ENCODE measurements around the gene FBXW2. TPM values are rescaled to one million over a fixed set of nuclear protein-coding genes. Genes with fewer than 3 reads are reported as not detected.
"Not testable (repeated sequence)": the region's sequence is repeated elsewhere in the genome, so short reads cannot be mapped to it uniquely, and the experiment has no call there.

The FBXW2 gene
- total RNA-seq (2014; rRNA removed; shearing (Covaris generic)) = 24.1 and 67.1 TPM in 2 replicates
- 45.8 and 51.2 TPM in 2 replicates for polyA plus RNA-seq (2015; cell fraction: cytosol; rRNA removed)
- 50.8 and 51.8 TPM in 2 replicates for polyA plus RNA-seq (2015; cell fraction: nucleus; rRNA removed)

GRCh38 chr9:120792898-120793765, at the start of gene FBXW2:
TSS of gene FBXW2 (minus strand) at chr9:120793416. CDS start at chr9:120788258, 5,158 bp downstream.
- DNase-seq (ENCODE audit: low read depth) = peak; percentile 91

- DNase-seq (ENCODE audit: low read depth) = no peak
These were observed 48.9 kb upstream of the FBXW2 start for GRCh38 chr9:120841930-120842684.

GRCh38 chr9:120839146-120839545, 45.9 kb upstream of the FBXW2 start:
- no peak for DNase-seq (ENCODE audit: low read depth)

- no peak for DNase-seq (ENCODE audit: low read depth)
These were observed 44.7 kb upstream of the FBXW2 start for GRCh38 chr9:120837921-120838320.

GRCh38 chr9:120833325-120833724, 40.1 kb upstream of the FBXW2 start:
- no peak for DNase-seq (ENCODE audit: low read depth)

GRCh38 chr9:120832807-120833206, 39.6 kb upstream of the FBXW2 start:
- DNase-seq (ENCODE audit: low read depth) = no peak

GRCh38 chr9:120830865-120831264, 37.6 kb upstream of the FBXW2 start:
- no peak for DNase-seq (ENCODE audit: low read depth)

- DNase-seq (ENCODE audit: low read depth) = no peak
These were observed 36.9 kb upstream of the FBXW2 start for GRCh38 chr9:120830151-120830550.

GRCh38 chr9:120829650-120830049, 36.4 kb upstream of the FBXW2 start:
- no peak for DNase-seq (ENCODE audit: low read depth)

GRCh38 chr9:120820095-120820494, 26.9 kb upstream of the FBXW2 start:
- no peak for DNase-seq (ENCODE audit: low read depth)

- DNase-seq (ENCODE audit: low read depth) = no peak
These were observed 25.4 kb upstream of the FBXW2 start for GRCh38 chr9:120818595-120818994.

GRCh38 chr9:120815075-120815474, 21.9 kb upstream of the FBXW2 start:
- DNase-seq (ENCODE audit: low read depth) = no peak

- DNase-seq (ENCODE audit: low read depth) = no peak
These were observed 15.7 kb upstream of the FBXW2 start for GRCh38 chr9:120808931-120809330.

GRCh38 chr9:120807607-120808379, 14.6 kb upstream of the FBXW2 start:
- no peak for DNase-seq (ENCODE audit: low read depth)

GRCh38 chr9:120804784-120805363, 11.7 kb upstream of the FBXW2 start:
- not testable (repeated sequence) for DNase-seq (ENCODE audit: low read depth)

- DNase-seq (ENCODE audit: low read depth) = no peak
These were observed 8.2 kb upstream of the FBXW2 start for GRCh38 chr9:120801441-120801840.

- no peak for DNase-seq (ENCODE audit: low read depth)
These were observed 2.1 kb downstream of the FBXW2 start for GRCh38 chr9:120791161-120791560.

GRCh38 chr9:120787933-120788332, 5.3 kb downstream of the FBXW2 start:
- DNase-seq (ENCODE audit: low read depth) = no peak

GRCh38 chr9:120783602-120784047, 9.6 kb downstream of the FBXW2 start:
- no peak for DNase-seq (ENCODE audit: low read depth)

- no peak for DNase-seq (ENCODE audit: low read depth)
These were observed 12.0 kb downstream of the FBXW2 start for GRCh38 chr9:120781236-120781635.

- no peak for DNase-seq (ENCODE audit: low read depth)
These were observed 12.8 kb downstream of the FBXW2 start for GRCh38 chr9:120780367-120780766.
